CD14-positive monocyte (primary cell): ENCODE measurements around the gene AR. TPM values are rescaled to one million over a fixed set of nuclear protein-coding genes. Genes with fewer than 3 reads are reported as not detected.

Experiments
- DNase-seq, 3 donors: peaks; one replicate each; pipeline ENCODE4 v3.0.0-alpha.2; 2011 to 2022
- H2AFZ ChIP-seq: 2 replicates; pipeline ENCODE4 v1.6.0; 2012; ENCODE audit warnings: mild to moderate bottlenecking, low read depth, low read length, inconsistent platforms; ENCODE audit not compliant: insufficient read depth, poor library complexity, severe bottlenecking
- H3K27ac ChIP-seq, 2 donors: 1 replicate in 1 of 2; 2 replicates in 1 of 2; pipeline ENCODE4 v1.5.1; 2012 to 2013; ENCODE audit warnings: low read length in 2 of 2, control low read depth in 1 of 2, inconsistent platforms in 1 of 2, low read depth in 1 of 2, mild to moderate bottlenecking in 1 of 2
- H3K27me3 ChIP-seq, 2 donors: one replicate each; pipeline versions ENCODE4 v1.6.0 to v1.6.1; 2011 to 2013; ENCODE audit warnings: low read length in 2 of 2; ENCODE audit not compliant: control insufficient read depth in 2 of 2, insufficient read depth in 2 of 2
- H3K36me3 ChIP-seq, 2 donors: replicated peaks in 1 of 2; 1 replicate in 1 of 2; 2 replicates in 1 of 2; pipeline versions ENCODE4 v1.5.1 to v1.6.1; 2012 to 2013; ENCODE audit warnings: low read length in 2 of 2, control low read depth in 1 of 2, inconsistent platforms in 1 of 2, mild to moderate bottlenecking in 1 of 2; ENCODE audit not compliant: insufficient read depth in 2 of 2, control insufficient read depth in 1 of 2
- H3K4me1 ChIP-seq, 2 donors: 1 replicate in 1 of 2; 2 replicates in 1 of 2; pipeline versions ENCODE4 v1.5.1 to v1.6.1; 2012 to 2013; ENCODE audit warnings: low read length in 2 of 2, control low read depth in 1 of 2, inconsistent platforms in 1 of 2, mild to moderate bottlenecking in 1 of 2, moderate library complexity in 1 of 2; ENCODE audit not compliant: insufficient read depth in 2 of 2, control insufficient read depth in 1 of 2
- H3K4me2 ChIP-seq: replicated peaks from 2 replicates; pipeline ENCODE3; 2012; ENCODE audit warnings: low read length, moderate library complexity, mild to moderate bottlenecking; ENCODE audit not compliant: poor library complexity, severe bottlenecking; ENCODE audit errors: extremely low read depth
- H3K4me3 ChIP-seq, 3 experiments: fragments of 200-600 bp in 1 of 3; sonication (generic) in 1 of 3; replicated peaks in 1 of 3; 1 replicate in 2 of 3; 2 replicates in 1 of 3; pipeline ENCODE4 v1.5.1; 2011 to 2013; ENCODE audit warnings: low read length in 3 of 3, mild to moderate bottlenecking in 3 of 3, control low read depth in 2 of 3, low read depth in 2 of 3, inconsistent platforms in 1 of 3, moderate library complexity in 1 of 3
- H3K79me2 ChIP-seq: 2 replicates; pipeline ENCODE4 v1.6.0; 2012; ENCODE audit warnings: mild to moderate bottlenecking, control low read depth, inconsistent platforms, low read length, moderate library complexity; ENCODE audit not compliant: insufficient read depth
- H3K9ac ChIP-seq: 2 replicates; pipeline ENCODE4 v1.6.0; 2017; ENCODE audit warnings: low read length, mild to moderate bottlenecking; ENCODE audit not compliant: insufficient read depth, poor library complexity, severe bottlenecking
- H3K9me3 ChIP-seq, 2 donors: replicated peaks in 1 of 2; 1 replicate in 1 of 2; 2 replicates in 1 of 2; pipeline versions ENCODE4 v1.5.1 to v1.6.1; 2012 to 2013; ENCODE audit warnings: low read length in 2 of 2, control low read depth in 1 of 2; ENCODE audit not compliant: control insufficient read depth in 1 of 2, insufficient read depth in 1 of 2
- H4K20me1 ChIP-seq: 2 replicates; pipeline ENCODE4 v1.6.0; 2012; ENCODE audit warnings: mild to moderate bottlenecking, low read length, control low read depth, moderate library complexity; ENCODE audit not compliant: insufficient read depth
- H3K27ac Mint-ChIP-seq, 7 donors: one replicate each; pipeline ENCODE4 v1.8.0; 2020; ENCODE audit warnings: mild to moderate bottlenecking in 7 of 7, mixed read lengths in 7 of 7, moderate library complexity in 6 of 7, inconsistent platforms in 2 of 7
- H3K27me3 Mint-ChIP-seq, 3 donors: one replicate each; pipeline ENCODE4 v1.8.0; 2021 to 2022; ENCODE audit warnings: low read depth in 3 of 3, mild to moderate bottlenecking in 3 of 3, mixed read lengths in 3 of 3, moderate library complexity in 3 of 3, inconsistent platforms in 1 of 3
- H3K36me3 Mint-ChIP-seq, 2 donors: one replicate each; pipeline ENCODE4 v1.8.0; 2020; ENCODE audit warnings: mixed read lengths in 2 of 2, inconsistent platforms in 1 of 2, mild to moderate bottlenecking in 1 of 2
- H3K4me1 Mint-ChIP-seq: one replicate; pipeline ENCODE4 v1.8.0; 2020; ENCODE audit warnings: mild to moderate bottlenecking, mixed read lengths
- H3K4me3 Mint-ChIP-seq, 2 donors: one replicate each; pipeline ENCODE4 v1.8.0; 2020; ENCODE audit warnings: mild to moderate bottlenecking in 2 of 2, mixed read lengths in 2 of 2, moderate library complexity in 1 of 2
- H3K9me3 Mint-ChIP-seq, 7 donors: one replicate each; pipeline ENCODE4 v1.8.0; 2020 to 2022; ENCODE audit warnings: mixed read lengths in 7 of 7, mild to moderate bottlenecking in 6 of 7, moderate library complexity in 6 of 7, inconsistent platforms in 2 of 7
- CTCF ChIP-seq: fragments of 200-600 bp; IDR thresholded peaks from one replicate; pipeline ENCODE4 v1.8.0; 2022; ENCODE audit warnings: antibody characterized with exemption, mild to moderate bottlenecking
- WGBS: methylation state at CpG from one replicate; pipeline ENCODE4 v1.1.5; 2013; ENCODE audit warnings: missing lambda C conversion rate; ENCODE audit not compliant: insufficient coverage; 5-methylcytosine and 5-hydroxymethylcytosine counted together
- intact Hi-C, 2 donors: fragments of 100-400 bp; cut with micrococcal nuclease; formaldehyde crosslinking; loops; one replicate each; pipeline versions ENCODE4 v1.15.0 to v1.15.1; 2023
- polyA plus RNA-seq, 3 donors: library from polyadenylated mRNA; depleted of rRNA in 1 of 3; unstranded in 2 of 3; stranded (reverse) in 1 of 3; fragments of 300-500 nt in 2 of 3; fragments of >200 nt in 1 of 3; fragmentation: Illumina TruSeq in 2 of 3; gene quantifications; 1 replicate in 2 of 3; 2 replicates in 1 of 3; pipeline ENCODE4 v1.2.3, GENCODE V29; 2012 to 2021

AR gene
- polyA plus RNA-seq, 3 donors = not detected

GRCh38 chrX:67731061-67731460 lies 187.2 kb downstream of the AR start:
- intact Hi-C loops = no loop called here
- no peak overlapping the region for H3K4me3 ChIP-seq
- DNase-seq = no peak
- peaks cover 49 to 56% of the 10 kb centered on the region in 2 donors for H3K4me1 ChIP-seq
- no peak overlapping the region for H2AFZ ChIP-seq
- no peak overlapping the region for H3K27ac Mint-ChIP-seq
- no peak overlapping the region for H3K9ac ChIP-seq
- H3K36me3 Mint-ChIP-seq = no peaks in the 10 kb centered on the region
- no peaks in the 10 kb centered on the region for H3K79me2 ChIP-seq
- no peak overlapping the region for H3K4me3 Mint-ChIP-seq
- H3K9me3 Mint-ChIP-seq = no peaks in the 10 kb centered on the region
- H3K4me2 ChIP-seq = no peak overlapping the region
- H3K9me3 ChIP-seq = no peaks in the 10 kb centered on the region
- H3K27me3 Mint-ChIP-seq = peaks cover 0 to 1% (median 0%) of the 10 kb centered on the region in 3 donors
- TF ChIP-seq CTCF = no peak
- no peaks in the 10 kb centered on the region for H4K20me1 ChIP-seq
- H3K36me3 ChIP-seq = no peaks in the 10 kb centered on the region
- H3K4me1 Mint-ChIP-seq = peaks cover 54% of the 10 kb centered on the region
- no peaks in the 10 kb centered on the region for H3K27me3 ChIP-seq
- no peak overlapping the region for H3K27ac ChIP-seq

DNA sequence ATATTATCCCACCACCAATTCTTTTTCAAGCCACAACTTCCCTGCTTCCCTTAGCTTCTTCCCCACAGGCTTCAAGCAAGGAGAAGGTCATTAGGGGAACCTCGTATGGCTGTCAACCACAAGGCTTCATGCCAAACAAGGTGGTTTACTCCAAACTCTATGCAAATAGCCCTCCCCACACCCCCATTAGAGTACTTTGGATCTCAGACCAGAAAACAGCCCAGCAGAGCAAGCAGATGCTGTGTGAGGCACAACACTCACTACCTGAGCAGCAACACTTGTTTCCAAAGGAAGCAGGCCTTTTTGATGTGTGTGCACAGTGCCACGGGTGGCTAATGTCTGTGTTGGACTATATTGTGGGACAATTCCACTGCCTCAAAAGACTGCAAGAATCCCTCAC lies 189.0 kb downstream of the AR start:
- H3K9me3 ChIP-seq = no peaks in the 10 kb centered on the region
- no peak overlapping the region for H2AFZ ChIP-seq
- no peak overlapping the region for H3K27ac ChIP-seq
- no peak overlapping the region for H3K4me2 ChIP-seq
- H3K4me3 ChIP-seq = peak overlapping the region in 1 of 3 experiments; percentile 22
- no peak for DNase-seq
- no peaks in the 10 kb centered on the region for H3K79me2 ChIP-seq
- Mint-ChIP-seq H3K27me3 (peaks cover 0 to 1% (median 0%) of the 10 kb centered on the region in 3 donors), H3K4me3 (no peak overlapping the region), H3K27ac (peak overlapping the region in 1 of 7 donors; percentile 49), H3K36me3 (no peaks in the 10 kb centered on the region), H3K4me1 (peaks cover 52% of the 10 kb centered on the region), H3K9me3 (no peaks in the 10 kb centered on the region)
- intact Hi-C loops = no loop called here
- TF ChIP-seq CTCF = no peak
- H3K27me3 ChIP-seq = no peaks in the 10 kb centered on the region
- no peaks in the 10 kb centered on the region for H3K36me3 ChIP-seq
- H4K20me1 ChIP-seq = no peaks in the 10 kb centered on the region
- WGBS = no CpG with 5 or more reads among the region's 2 CpGs
- peaks cover 44 to 54% of the 10 kb centered on the region in 2 donors for H3K4me1 ChIP-seq
- H3K9ac ChIP-seq = no peak overlapping the region
